Endothelial cell of umbilical vein (primary cell): ENCODE results near the gene RPL9. TPM values are rescaled to one million over a fixed set of nuclear protein-coding genes. Genes with fewer than 3 reads are reported as not detected.

Source experiments
- BruUV-seq: library from RNA; stranded (reverse); fragments of 400-500 nt; replicated peaks from 2 replicates; lab custom pipeline; 2021; lab: Mats Ljungman, UMichigan
- CTCF ChIA-PET: fragments of 300-600, 350-600 bp; sonication (Branson Sonifier 250); formaldehyde crosslinking; loops from one replicate; lab custom pipeline; 2021; ENCODE audit warnings: antibody characterized with exemption, inconsistent platforms; lab: Charles Lee
- POLR2A ChIA-PET: fragments of 300-600, 350-600 bp; sonication (Branson Sonifier 250); formaldehyde crosslinking; loops from one replicate; lab custom pipeline; 2021; ENCODE audit warnings: antibody characterized with exemption, inconsistent platforms; lab: Charles Lee
- DNase-seq: peaks from one replicate; pipeline ENCODE4 v3.0.0-alpha.2; 2011; ENCODE audit warnings: low read depth, low spot score
- FAIRE-seq: peaks from 2 replicates; lab custom pipeline; 2011; peaks lifted over from hg19 to GRCh38; lab: Jason Lieb, UNC
- H2AFZ ChIP-seq: 2 replicates; pipeline ENCODE4 v1.6.0; 2012; ENCODE audit warnings: low read depth, low read length, control low read depth, inconsistent platforms
- H3K27ac ChIP-seq: 2 replicates; pipeline ENCODE4 v1.5.1; 2011; ENCODE audit warnings: low read depth, mild to moderate bottlenecking, control low read depth, low read length, moderate library complexity; ENCODE audit not compliant: insufficient read depth
- H3K27me3 ChIP-seq, 2 experiments: 2 replicates each; pipeline versions ENCODE4 v1.6.0 to v1.6.1; 2011; ENCODE audit warnings: low read length in 2 of 2, mixed read lengths in 1 of 2; ENCODE audit not compliant: control insufficient read depth in 2 of 2, insufficient read depth in 2 of 2
- H3K36me3 ChIP-seq, 2 experiments: 2 replicates in 1 of 2; 3 replicates in 1 of 2; pipeline ENCODE4 v1.5.1; 2011; ENCODE audit warnings: low read length in 2 of 2, mild to moderate bottlenecking in 1 of 2, moderate library complexity in 1 of 2; ENCODE audit not compliant: control insufficient read depth in 2 of 2, insufficient read depth in 2 of 2; ENCODE audit errors: extremely low read depth in 1 of 2
- H3K4me1 ChIP-seq: 3 replicates; pipeline ENCODE4 v1.5.1; 2011; ENCODE audit warnings: mild to moderate bottlenecking, low read length; ENCODE audit not compliant: control insufficient read depth, insufficient read depth; ENCODE audit errors: extremely low read depth
- H3K4me2 ChIP-seq: 2 replicates; pipeline ENCODE4 v1.6.1; 2011; ENCODE audit warnings: low read length, control low read depth, mixed read lengths; ENCODE audit not compliant: insufficient read depth
- H3K4me3 ChIP-seq, 3 experiments: fragments of 200-600 bp in 1 of 3; sonication (generic), shearing (Covaris generic) in 1 of 3; replicated peaks in 1 of 3; 2 replicates each; pipeline ENCODE4 v1.5.1; 2011 to 2016; ENCODE audit warnings: control low read depth in 3 of 3, low read length in 3 of 3, mild to moderate bottlenecking in 2 of 3, inconsistent platforms in 1 of 3, low read depth in 1 of 3, moderate library complexity in 1 of 3; ENCODE audit not compliant: insufficient read depth in 1 of 3
- H3K79me2 ChIP-seq: 2 replicates; pipeline ENCODE4 v1.6.0; 2012; ENCODE audit warnings: low read length, inconsistent platforms; ENCODE audit not compliant: control insufficient read depth, insufficient read depth
- H3K9ac ChIP-seq: replicated peaks from 2 replicates; pipeline ENCODE3; 2011; ENCODE audit warnings: low read length, control low read depth; ENCODE audit not compliant: insufficient read depth; ENCODE audit errors: extremely low read depth
- H3K9me1 ChIP-seq: replicated peaks from 3 replicates; pipeline ENCODE4 v1.6.0; 2011; ENCODE audit warnings: mild to moderate bottlenecking, low read length; ENCODE audit not compliant: control insufficient read depth, insufficient read depth; ENCODE audit errors: extremely low read depth
- H3K9me3 ChIP-seq: replicated peaks from 2 replicates; pipeline ENCODE4 v1.5.1; 2012; ENCODE audit warnings: low read length, inconsistent platforms; ENCODE audit not compliant: control insufficient read depth, insufficient read depth
- H4K20me1 ChIP-seq: replicated peaks from 2 replicates; pipeline ENCODE3; 2011; ENCODE audit warnings: mild to moderate bottlenecking, low read length; ENCODE audit not compliant: control insufficient read depth, insufficient read depth; ENCODE audit errors: extremely low read depth
- EZH2 ChIP-seq: IDR thresholded peaks from 2 replicates; pipeline ENCODE4 v1.6.1; 2012; ENCODE audit warnings: borderline replicate concordance, low read depth, mild to moderate bottlenecking, moderate library complexity, low read length, inconsistent platforms; ENCODE audit not compliant: severe bottlenecking
- FOS ChIP-seq: IDR thresholded peaks from 2 replicates; pipeline ENCODE4 v1.6.1; 2011; ENCODE audit warnings: mild to moderate bottlenecking, low read length, moderate library complexity, borderline replicate concordance; ENCODE audit not compliant: insufficient read depth
- GATA2 ChIP-seq: IDR thresholded peaks from 2 replicates; pipeline ENCODE4 v1.7.0; 2011; ENCODE audit warnings: low read depth, mild to moderate bottlenecking, moderate library complexity, mixed read lengths, low read length; ENCODE audit not compliant: insufficient read length, insufficient read depth
- JUN ChIP-seq: IDR thresholded peaks from 2 replicates; pipeline ENCODE4 v1.6.1; 2011; ENCODE audit warnings: borderline replicate concordance, low read depth; ENCODE audit not compliant: insufficient read length, insufficient read depth
- MYC ChIP-seq: IDR thresholded peaks from one replicate; pipeline ENCODE4 v1.6.1; 2011; ENCODE audit warnings: mild to moderate bottlenecking, low read depth, low read length
- POLR2A ChIP-seq: IDR thresholded peaks from 2 replicates; pipeline ENCODE4 v1.6.1; 2012; ENCODE audit warnings: low read depth, mild to moderate bottlenecking, control low read depth, low read length
- POLR2AphosphoS5 ChIP-seq: IDR thresholded peaks from 2 replicates; pipeline ENCODE4 v1.6.1; 2012; ENCODE audit warnings: low read depth, mild to moderate bottlenecking, control low read depth, low read length, moderate library complexity; ENCODE audit not compliant: insufficient read depth
- dilution Hi-C: fragments of 300-500 bp; cut with MboI; formaldehyde crosslinking; loops from one replicate; pipeline ENCODE4 v1.15.0; 2019; ENCODE audit warnings: low sequenced_read_pairs; ENCODE audit not compliant: extremely low pct_ligation_motif_present
- intact Hi-C: fragments of 100-400 bp; cut with micrococcal nuclease; formaldehyde crosslinking; loops from one replicate; pipeline ENCODE4 v1.10.0; 2022
- polyA plus RNA-seq, 4 experiments: library from polyadenylated mRNA; depleted of rRNA in 3 of 4; stranded (reverse) in 3 of 4; unstranded in 1 of 4; fragments of >200 nt; gene quantifications; 2 replicates each; pipeline versions ENCODE4 v1.2.1 to v1.2.3, GENCODE V29; 2011 to 2012; ENCODE audit warnings: missing spikeins in 1 of 4
- total RNA-seq: library from RNA; stranded (reverse); gene quantifications from 2 replicates; pipeline ENCODE4 v1.2.3, GENCODE V29; 2021
- TF ChIP-seq, protein P1 (sequence below): IDR thresholded peaks from 2 replicates; pipeline ENCODE4 v1.6.1; 2011; ENCODE audit not compliant: insufficient read depth, insufficient read length
- TF ChIP-seq, protein P2 (sequence below), 2 donors: IDR thresholded peaks; 1 replicate in 1 of 2; 2 replicates in 1 of 2; pipeline ENCODE4 v1.5.1; 2011; ENCODE audit warnings: low read length in 2 of 2, mild to moderate bottlenecking in 2 of 2, moderate library complexity in 2 of 2, control low read depth in 1 of 2, inconsistent platforms in 1 of 2, low read depth in 1 of 2; ENCODE audit not compliant: insufficient read depth in 1 of 2; ENCODE audit errors: extremely low read depth in 1 of 2

RPL9 gene
- total and polyA plus RNA-seq, 2 donors (not counting 3 experiments of a cell fraction or from before 2014, with no cell fraction given): 963 to 1,186 TPM

DNA sequence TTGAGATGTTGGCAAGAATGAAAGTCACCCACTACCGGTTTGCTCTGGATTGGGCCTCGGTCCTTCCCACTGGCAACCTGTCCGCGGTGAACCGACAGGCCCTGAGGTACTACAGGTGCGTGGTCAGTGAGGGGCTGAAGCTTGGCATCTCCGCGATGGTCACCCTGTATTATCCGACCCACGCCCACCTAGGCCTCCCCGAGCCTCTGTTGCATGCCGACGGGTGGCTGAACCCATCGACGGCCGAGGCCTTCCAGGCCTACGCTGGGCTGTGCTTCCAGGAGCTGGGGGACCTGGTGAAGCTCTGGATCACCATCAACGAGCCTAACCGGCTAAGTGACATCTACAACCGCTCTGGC, 12.3 kb downstream of the RPL9 start:
- H3K36me3 ChIP-seq: peaks cover 0 to under 1% of the 10 kb centered on the region in 2 experiments
- POLR2A ChIA-PET: no interaction called here
- no peak overlapping the region for H3K27ac ChIP-seq
- H3K4me2 ChIP-seq: peak overlapping the region; percentile 58
- no peak overlapping the region for H3K4me3 ChIP-seq
- no peak for DNase-seq
- FAIRE-seq: no peak
- CTCF ChIA-PET: interaction anchor here (0.8 to 2.8 kb wide), 3 partner anchors 23 to 264 kb away, joined by 3 to 11 read pairs (median 3); partner anchors contain the start of gene WDR19
- no peaks in the 10 kb centered on the region for H3K9me1 ChIP-seq
- no TSS peak for BruUV-seq
- dilution Hi-C loops: no loop called here
- H3K9ac ChIP-seq: no peak overlapping the region
- intact Hi-C loops: loop anchor here (2.0 kb wide), 1 partner anchor 264 kb away; the partner anchor contains the start of gene WDR19
- no peaks in the 10 kb centered on the region for H4K20me1 ChIP-seq
- H3K9me3 ChIP-seq: no peaks in the 10 kb centered on the region
- no peaks in the 10 kb centered on the region for H3K79me2 ChIP-seq
- TF ChIP-seq GATA2 (no peak), JUN (no peak), EZH2 (no peak), MYC (no peak), POLR2A (no peak), POLR2AphosphoS5 (no peak), FOS (no peak)
- TF ChIP-seq, protein P1, sequence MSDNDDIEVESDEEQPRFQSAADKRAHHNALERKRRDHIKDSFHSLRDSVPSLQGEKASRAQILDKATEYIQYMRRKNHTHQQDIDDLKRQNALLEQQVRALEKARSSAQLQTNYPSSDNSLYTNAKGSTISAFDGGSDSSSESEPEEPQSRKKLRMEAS: no peak
- TF ChIP-seq, protein P2, sequence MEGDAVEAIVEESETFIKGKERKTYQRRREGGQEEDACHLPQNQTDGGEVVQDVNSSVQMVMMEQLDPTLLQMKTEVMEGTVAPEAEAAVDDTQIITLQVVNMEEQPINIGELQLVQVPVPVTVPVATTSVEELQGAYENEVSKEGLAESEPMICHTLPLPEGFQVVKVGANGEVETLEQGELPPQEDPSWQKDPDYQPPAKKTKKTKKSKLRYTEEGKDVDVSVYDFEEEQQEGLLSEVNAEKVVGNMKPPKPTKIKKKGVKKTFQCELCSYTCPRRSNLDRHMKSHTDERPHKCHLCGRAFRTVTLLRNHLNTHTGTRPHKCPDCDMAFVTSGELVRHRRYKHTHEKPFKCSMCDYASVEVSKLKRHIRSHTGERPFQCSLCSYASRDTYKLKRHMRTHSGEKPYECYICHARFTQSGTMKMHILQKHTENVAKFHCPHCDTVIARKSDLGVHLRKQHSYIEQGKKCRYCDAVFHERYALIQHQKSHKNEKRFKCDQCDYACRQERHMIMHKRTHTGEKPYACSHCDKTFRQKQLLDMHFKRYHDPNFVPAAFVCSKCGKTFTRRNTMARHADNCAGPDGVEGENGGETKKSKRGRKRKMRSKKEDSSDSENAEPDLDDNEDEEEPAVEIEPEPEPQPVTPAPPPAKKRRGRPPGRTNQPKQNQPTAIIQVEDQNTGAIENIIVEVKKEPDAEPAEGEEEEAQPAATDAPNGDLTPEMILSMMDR (IDR thresholded peaks at IDR 0.05; ENCODE audit: extremely low read depth in 1 of 2, insufficient read depth in 1 of 2, low read depth in 1 of 2, low read length in 2 of 2): no peak
- peaks cover 7% of the 10 kb centered on the region for H3K4me1 ChIP-seq
- peaks cover 0 to 1% of the 10 kb centered on the region in 2 experiments for H3K27me3 ChIP-seq
- H2AFZ ChIP-seq: peak overlapping the region; percentile 73
